Esophagus muscularis mucosa (tissue), 3 donors: ENCODE measurements around the gene SNX9.

ENCODE experiments used
- CTCF ChIP-seq, 3 experiments: fragments of 200-600 bp in 2 of 3; fragments of 450-650 bp in 1 of 3; sonication (generic) in 2 of 3; IDR thresholded peaks; one replicate each; pipeline ENCODE4 v1.5.1; 2017 to 2019; ENCODE audit warnings: antibody characterized with exemption in 3 of 3, mild to moderate bottlenecking in 2 of 3, moderate library complexity in 1 of 3
- POLR2A ChIP-seq: fragments of 450-650 bp; IDR thresholded peaks from one replicate; pipeline ENCODE4 v1.6.1; 2017; ENCODE audit warnings: antibody characterized with exemption, moderate library complexity, mild to moderate bottlenecking, low read depth

DNA sequence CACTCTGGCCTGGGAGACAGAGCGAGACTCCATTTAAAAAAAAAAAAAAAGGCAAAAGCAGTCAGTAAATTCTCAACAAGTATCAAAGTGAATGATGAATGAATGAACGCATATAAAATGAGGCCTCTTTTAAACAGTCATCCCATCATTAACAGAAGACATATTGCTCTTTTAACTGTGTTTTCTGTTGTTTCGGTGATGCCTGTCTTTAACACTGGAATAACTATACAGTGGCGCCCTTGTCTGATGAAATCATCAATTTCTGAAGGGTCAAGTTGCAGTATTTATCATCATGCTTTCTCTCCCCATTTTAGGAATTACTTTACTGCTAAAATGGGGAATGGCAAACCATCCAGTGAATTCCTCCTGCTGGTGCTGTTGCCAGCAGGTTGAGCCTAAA, 45.7 kb upstream of the SNX9 start:
- TF ChIP-seq CTCF (IDR thresholded peaks at IDR 0.05) (no peak), POLR2A (no peak)
